Measurements from ENCODE around the gene EHF. TPM values are rescaled to one million over a fixed set of nuclear protein-coding genes. Genes with fewer than 3 reads are reported as not detected.

EHF gene
- total RNA-seq, 2 donors from 2014 or later = 0.50 TPM; not detected in 1

DNA sequence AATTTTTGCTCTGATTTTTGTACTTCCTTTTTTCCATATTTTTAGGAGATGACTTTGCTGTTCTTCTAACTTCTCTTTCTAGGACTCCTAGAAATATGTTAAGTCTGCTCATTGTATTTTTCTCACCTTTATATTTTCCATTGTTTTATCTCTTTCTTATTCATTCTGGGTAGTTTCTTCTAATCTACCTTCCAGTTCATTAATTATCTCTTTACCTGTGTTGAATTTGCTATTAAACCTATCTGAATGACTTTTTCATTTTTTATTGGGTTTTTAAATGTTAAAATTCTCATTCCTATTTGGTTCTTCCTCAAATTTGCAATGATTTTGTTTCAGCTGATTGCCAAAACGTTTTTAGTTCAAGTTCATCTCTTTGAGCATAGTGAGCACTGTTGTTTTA lies 27.8 kb upstream of the EHF start:
- Mint-ChIP-seq H3K4me3 (no peak overlapping the region), H3K9me3 (peaks cover 3% of the 10 kb centered on the region), H3K27ac (no peak overlapping the region), H3K4me1 (ENCODE audit: low read depth in 2 of 2) (no peaks in the 10 kb centered on the region), H3K36me3 (peaks cover 13% of the 10 kb centered on the region), H3K27me3 (peaks cover 28 to 62% of the 10 kb centered on the region in 2 donors)
- no peak for DNase-seq (ENCODE audit: low spot score)
- ATAC-seq = no peak

DNA sequence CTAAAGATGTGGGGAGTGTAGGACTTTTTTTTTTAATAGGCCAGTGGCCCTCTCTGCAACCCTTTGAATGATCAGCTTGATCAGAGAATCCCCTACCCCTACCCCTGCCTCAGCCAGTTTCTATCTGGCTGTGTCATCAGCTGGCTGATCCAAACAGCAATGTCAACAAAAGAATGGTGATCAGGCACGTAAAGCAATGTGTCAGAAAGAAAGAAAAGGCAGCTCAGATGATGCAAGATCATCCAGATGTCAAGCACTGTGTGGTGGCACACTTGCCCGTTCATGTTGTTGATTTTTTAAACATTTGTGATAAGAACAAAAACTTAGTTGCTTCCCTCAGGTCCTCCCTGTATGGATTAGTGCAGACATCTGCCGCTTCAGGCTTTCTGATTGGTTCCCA lies 26.3 kb upstream of the EHF start:
- H3K4me3 Mint-ChIP-seq = no peak overlapping the region
- no peak overlapping the region for H3K27ac Mint-ChIP-seq
- peaks cover 26 to 60% of the 10 kb centered on the region in 2 donors for H3K27me3 Mint-ChIP-seq
- peaks cover 5 to 7% of the 10 kb centered on the region in 2 donors for H3K4me1 Mint-ChIP-seq (ENCODE audit: low read depth in 2 of 2)
- DNase-seq (ENCODE audit: low spot score) = no peak
- peaks cover 3% of the 10 kb centered on the region for H3K9me3 Mint-ChIP-seq
- no peak for ATAC-seq
- H3K36me3 Mint-ChIP-seq = peaks cover 13% of the 10 kb centered on the region

DNA sequence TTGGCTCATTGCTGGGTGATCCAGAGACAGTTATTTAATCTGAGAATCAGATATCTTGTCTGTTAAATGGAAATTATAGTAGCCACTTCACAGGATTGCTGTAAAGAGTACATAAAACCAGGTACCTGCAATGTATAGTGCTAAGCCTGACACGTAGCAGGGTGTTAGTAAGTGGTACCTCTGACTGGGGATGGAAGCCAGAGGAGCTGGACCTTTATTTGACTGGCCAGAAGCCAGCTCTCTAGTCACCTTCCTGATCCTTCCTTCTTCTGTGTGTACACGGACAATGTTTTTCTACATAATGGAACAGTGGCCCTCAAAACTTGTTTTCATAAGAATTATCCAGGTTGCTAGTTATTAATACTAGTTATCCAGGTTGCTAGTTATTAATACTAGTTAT lies 25.5 kb upstream of the EHF start:
- Mint-ChIP-seq H3K27ac (no peak overlapping the region), H3K27me3 (peaks cover 32 to 62% of the 10 kb centered on the region in 2 donors), H3K4me1 (ENCODE audit: low read depth in 2 of 2) (peaks cover 9 to 15% of the 10 kb centered on the region in 2 donors), H3K4me3 (no peak overlapping the region), H3K36me3 (peaks cover 13% of the 10 kb centered on the region), H3K9me3 (peaks cover 3% of the 10 kb centered on the region)
- ATAC-seq (no peak), DNase-seq (ENCODE audit: low spot score) (no peak)

DNA sequence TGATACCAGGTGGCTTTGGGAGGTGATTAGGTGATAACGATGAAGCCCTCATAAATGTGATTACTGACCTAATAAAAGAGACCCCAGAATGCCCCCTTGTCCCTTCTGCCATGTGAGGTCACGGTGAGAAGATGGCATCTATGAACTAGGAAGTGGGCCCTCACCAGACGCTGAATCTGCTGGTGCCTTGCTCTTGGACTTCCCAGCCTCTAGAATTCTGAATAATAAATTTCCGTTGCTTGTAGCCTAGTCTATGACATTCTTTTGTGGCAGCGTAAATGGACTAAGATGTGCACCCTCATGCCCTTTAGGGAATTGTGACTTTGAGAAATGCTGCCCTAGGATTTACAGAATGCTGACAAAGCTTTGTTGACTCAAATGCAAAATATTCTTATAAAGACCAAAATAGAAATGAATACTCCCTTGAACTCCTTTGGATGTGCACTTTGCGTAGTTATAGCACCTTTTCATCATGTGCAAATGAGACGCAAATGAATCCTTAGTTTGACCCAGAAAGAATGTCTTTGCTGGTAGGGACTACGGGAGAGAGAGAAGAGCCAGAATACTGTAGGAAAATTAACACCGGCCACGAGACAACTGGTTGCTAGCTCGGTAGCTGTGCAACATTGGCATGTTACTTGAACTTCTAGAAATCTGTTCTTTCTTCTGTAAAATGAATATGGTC lies 24.8 kb upstream of the EHF start:
- peaks cover 3% of the 10 kb centered on the region for H3K9me3 Mint-ChIP-seq
- H3K4me3 Mint-ChIP-seq = no peak overlapping the region
- H3K36me3 Mint-ChIP-seq = peaks cover 13% of the 10 kb centered on the region
- ATAC-seq (no peak), DNase-seq (ENCODE audit: low spot score) (no peak)
- H3K27ac Mint-ChIP-seq = no peak overlapping the region
- peaks cover 30 to 59% of the 10 kb centered on the region in 2 donors for H3K27me3 Mint-ChIP-seq
- H3K4me1 Mint-ChIP-seq (ENCODE audit: low read depth in 2 of 2) = peaks cover 9 to 17% of the 10 kb centered on the region in 2 donors

DNA sequence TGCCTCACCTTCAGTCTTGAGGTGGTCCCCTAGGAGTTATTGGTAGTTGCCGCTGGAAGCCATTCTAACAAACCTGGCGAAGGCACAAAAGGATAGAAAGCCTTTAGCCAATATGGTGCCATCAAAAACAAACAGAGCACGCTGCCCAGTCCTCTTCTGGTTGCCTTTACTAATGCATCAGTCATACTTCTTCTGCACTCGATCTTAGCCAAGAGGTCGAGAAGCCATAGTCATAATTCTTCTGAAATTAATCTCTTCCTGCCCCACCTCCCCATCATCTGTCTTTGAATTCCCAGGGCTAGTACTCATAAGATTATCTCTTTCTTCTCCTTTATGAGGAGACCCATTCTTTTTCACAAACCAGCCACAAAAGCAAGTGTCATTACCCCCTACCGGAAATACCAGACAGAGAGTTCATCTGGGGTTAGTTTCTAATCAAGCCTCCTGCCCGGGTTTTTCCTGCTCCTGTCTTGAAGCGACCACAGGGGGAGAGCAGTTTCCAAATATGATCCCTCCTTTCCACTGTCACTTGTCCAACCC lies 21.4 kb upstream of the EHF start:
- DNase-seq (ENCODE audit: low spot score) (no peak), ATAC-seq (peak in 1 of 2 donors; percentile 48)
- H3K27ac Mint-ChIP-seq = no peak overlapping the region
- peaks cover 18 to 49% of the 10 kb centered on the region in 2 donors for H3K27me3 Mint-ChIP-seq
- peak overlapping the region; percentile 41 for H3K4me3 Mint-ChIP-seq
- no peaks in the 10 kb centered on the region for H3K36me3 Mint-ChIP-seq
- H3K4me1 Mint-ChIP-seq (ENCODE audit: low read depth in 2 of 2) = peaks cover 9 to 17% of the 10 kb centered on the region in 2 donors
- no peaks in the 10 kb centered on the region for H3K9me3 Mint-ChIP-seq

DNA sequence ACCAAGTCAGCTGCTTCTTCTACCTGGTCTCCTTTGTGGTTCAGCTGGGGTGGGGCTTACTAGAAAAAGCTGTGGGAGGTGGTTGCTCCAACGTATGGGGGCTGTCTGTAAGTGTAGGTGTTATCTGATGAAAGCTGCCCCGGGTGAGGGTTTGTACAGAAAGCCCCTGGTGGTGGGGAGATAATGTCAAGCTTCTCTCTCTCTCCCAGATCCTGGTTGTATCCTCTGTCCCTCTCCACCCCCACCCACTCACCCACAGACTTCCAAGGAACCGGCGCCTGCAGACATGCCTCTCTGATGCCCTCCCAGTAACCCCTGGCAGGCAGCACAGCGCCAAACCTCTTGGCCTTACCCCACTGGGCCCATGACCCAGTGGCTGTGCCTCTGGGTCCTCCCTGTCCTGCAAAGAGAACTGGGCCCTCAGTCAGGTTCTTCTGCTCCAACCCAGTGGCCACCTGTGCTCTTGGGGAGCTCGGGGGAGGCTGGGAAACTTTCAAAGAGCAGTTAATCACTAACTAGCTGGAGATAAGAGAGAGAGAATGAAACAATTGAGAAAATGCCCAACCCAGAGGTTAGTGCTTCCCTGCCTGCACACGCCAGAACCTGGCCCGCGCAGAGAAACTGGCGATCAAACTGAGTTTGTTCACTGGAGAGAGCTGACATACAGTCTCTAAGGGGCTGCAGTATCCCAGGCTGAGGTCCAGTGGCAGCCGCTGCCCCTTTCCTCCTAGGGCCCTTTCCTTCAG lies 20.4 kb upstream of the EHF start:
- H3K4me1 Mint-ChIP-seq (ENCODE audit: low read depth in 2 of 2) = peaks cover 9 to 17% of the 10 kb centered on the region in 2 donors
- H3K4me3 Mint-ChIP-seq = no peak overlapping the region
- no peaks in the 10 kb centered on the region for H3K9me3 Mint-ChIP-seq
- H3K27me3 Mint-ChIP-seq = peaks cover 18 to 47% of the 10 kb centered on the region in 2 donors
- H3K27ac Mint-ChIP-seq = no peak overlapping the region
- DNase-seq (ENCODE audit: low spot score) (no peak), ATAC-seq (no peak)
- H3K36me3 Mint-ChIP-seq = no peaks in the 10 kb centered on the region

DNA sequence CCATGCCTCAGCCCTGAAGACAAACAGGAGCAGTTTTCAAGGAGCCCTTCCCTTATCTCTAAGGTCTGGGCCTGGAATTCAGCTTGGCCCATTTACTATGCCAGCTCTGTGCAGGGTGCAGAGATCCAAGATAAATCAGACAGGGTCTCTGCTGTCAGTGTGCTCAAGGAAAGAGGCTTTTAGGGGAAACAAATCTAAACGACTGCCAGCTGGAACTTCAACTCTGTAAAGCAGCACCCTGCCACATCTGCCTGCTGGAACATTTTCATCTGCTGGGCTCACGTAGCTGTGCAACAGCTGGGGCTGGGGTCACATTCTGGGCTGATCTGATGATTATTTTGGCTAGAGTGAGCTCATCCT lies 19.8 kb upstream of the EHF start:
- no peak overlapping the region for H3K4me3 Mint-ChIP-seq
- DNase-seq (ENCODE audit: low spot score) (no peak), ATAC-seq (no peak)
- peaks cover 9 to 17% of the 10 kb centered on the region in 2 donors for H3K4me1 Mint-ChIP-seq (ENCODE audit: low read depth in 2 of 2)
- no peaks in the 10 kb centered on the region for H3K36me3 Mint-ChIP-seq
- no peak overlapping the region for H3K27ac Mint-ChIP-seq
- H3K27me3 Mint-ChIP-seq = peaks cover 23 to 47% of the 10 kb centered on the region in 2 donors
- H3K9me3 Mint-ChIP-seq = no peaks in the 10 kb centered on the region

DNA sequence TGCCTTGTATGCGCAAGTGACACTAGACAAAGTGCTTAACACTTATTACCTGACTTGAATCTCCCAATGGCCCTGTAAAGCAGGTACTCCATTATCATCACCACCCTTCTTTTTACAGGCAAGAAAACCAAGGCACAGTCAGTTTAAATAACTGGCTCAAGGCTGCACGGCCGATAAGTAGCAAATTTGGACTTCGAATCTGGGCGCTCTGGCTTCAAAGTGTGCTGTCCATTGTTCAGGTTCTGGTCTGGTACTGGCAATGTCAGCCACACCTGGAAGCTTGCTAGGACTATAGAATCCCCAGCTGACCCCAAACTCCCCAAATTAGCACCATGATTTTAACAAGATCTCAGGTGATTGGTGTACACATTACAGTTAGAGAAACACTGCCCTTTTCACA lies 19.3 kb upstream of the EHF start:
- Mint-ChIP-seq H3K4me3 (no peak overlapping the region), H3K27me3 (peaks cover 18 to 45% of the 10 kb centered on the region in 2 donors), H3K36me3 (no peaks in the 10 kb centered on the region), H3K4me1 (ENCODE audit: low read depth in 2 of 2) (peaks cover 9 to 17% of the 10 kb centered on the region in 2 donors), H3K9me3 (no peaks in the 10 kb centered on the region), H3K27ac (no peak overlapping the region)
- DNase-seq (ENCODE audit: low spot score) (no peak), ATAC-seq (no peak)

DNA sequence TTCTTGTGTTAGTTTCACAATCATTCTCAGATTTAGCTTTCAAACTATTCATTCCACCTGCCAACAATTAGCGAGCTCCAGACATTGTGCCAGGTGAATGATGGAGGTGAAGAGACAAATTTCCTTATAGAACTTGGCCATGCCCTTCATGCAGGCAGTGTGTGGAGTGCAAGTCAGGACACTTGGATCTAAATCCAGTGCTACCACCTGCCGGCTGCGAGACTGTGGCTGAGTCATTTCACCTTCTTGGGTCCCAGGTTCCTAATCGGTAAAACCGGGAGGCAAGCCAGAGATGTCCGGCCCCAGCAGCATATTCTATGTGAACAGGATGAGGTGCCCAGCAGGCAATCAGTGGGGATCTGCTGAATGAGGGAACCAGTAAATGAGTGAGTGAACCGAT lies 18.6 kb upstream of the EHF start:
- Mint-ChIP-seq H3K4me3 (no peak overlapping the region), H3K36me3 (no peaks in the 10 kb centered on the region), H3K4me1 (ENCODE audit: low read depth in 2 of 2) (peaks cover 9 to 17% of the 10 kb centered on the region in 2 donors), H3K9me3 (no peaks in the 10 kb centered on the region), H3K27me3 (peaks cover 17 to 38% of the 10 kb centered on the region in 2 donors), H3K27ac (no peak overlapping the region)
- no peak for ATAC-seq
- no peak for DNase-seq (ENCODE audit: low spot score)

DNA sequence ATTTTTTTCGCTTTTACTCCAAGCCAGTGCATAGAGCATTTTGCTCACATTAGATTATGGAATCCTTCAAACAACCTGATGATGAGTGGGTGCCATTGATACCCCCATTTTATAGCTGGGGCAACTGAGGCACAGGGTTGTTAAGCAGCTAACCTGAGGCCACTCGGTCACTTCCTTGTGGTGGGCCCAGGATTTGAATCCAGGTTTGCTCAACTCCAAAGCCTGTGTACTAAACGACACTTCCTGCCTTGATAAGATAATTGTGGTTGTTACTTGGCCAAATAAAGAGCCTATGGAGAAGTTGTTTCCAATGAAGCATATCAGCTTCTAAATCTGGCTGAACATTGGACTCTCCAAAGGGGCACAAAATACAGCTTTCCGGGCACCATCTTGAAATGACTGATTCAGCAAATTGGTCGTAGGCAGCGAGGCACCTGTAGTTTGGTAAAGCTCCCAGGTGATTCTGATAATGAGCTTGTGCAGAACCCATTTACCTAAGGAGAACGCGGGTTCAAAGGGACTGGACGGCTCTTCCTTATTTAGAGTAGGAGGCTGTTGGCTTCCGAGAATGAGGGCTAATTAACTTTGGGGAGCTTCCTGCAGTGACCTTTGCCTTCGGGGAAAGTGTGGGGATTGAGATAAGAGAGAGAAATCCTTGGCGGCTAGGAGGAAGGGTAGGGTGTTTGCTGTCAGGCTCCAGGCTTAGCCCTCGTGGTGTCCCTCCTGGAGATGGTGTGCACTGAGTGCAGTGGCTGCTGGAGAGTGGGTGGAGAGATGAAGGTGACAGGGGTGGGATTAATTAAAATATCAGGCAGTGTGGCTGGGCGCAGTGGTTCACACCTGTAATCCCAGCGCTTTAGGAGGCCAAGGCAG lies 17.5 kb upstream of the EHF start:
- H3K36me3 Mint-ChIP-seq = no peaks in the 10 kb centered on the region
- DNase-seq (ENCODE audit: low spot score) (no peak), ATAC-seq (no peak)
- H3K9me3 Mint-ChIP-seq = no peaks in the 10 kb centered on the region
- no peak overlapping the region for H3K4me3 Mint-ChIP-seq
- H3K4me1 Mint-ChIP-seq (ENCODE audit: low read depth in 2 of 2) = peaks cover 9 to 17% of the 10 kb centered on the region in 2 donors
- peaks cover 20 to 40% of the 10 kb centered on the region in 2 donors for H3K27me3 Mint-ChIP-seq
- H3K27ac Mint-ChIP-seq = no peak overlapping the region

DNA sequence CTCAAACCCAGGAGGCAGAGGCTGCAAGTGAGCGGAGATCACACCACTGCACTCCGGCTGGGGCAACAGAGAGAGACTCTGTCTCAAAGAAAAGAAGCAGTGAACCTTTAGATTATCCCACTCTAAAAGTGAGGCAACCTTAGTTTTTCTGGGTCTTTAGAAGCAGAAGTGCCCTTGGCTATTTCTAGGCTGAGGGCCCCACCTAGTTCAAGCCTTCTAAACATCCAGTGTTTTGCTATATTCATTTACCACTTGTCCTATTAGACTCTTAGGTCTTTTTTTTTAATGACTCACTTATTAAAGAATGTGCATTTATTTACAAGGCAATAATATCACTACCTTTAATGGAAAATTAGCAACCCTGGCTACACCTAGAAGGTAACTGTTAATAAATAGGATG lies 16.7 kb upstream of the EHF start:
- Mint-ChIP-seq H3K4me3 (no peak overlapping the region), H3K36me3 (no peaks in the 10 kb centered on the region), H3K9me3 (no peaks in the 10 kb centered on the region), H3K27ac (no peak overlapping the region), H3K4me1 (ENCODE audit: low read depth in 2 of 2) (peaks cover 8 to 15% of the 10 kb centered on the region in 2 donors), H3K27me3 (peaks cover 26 to 47% of the 10 kb centered on the region in 2 donors)
- ATAC-seq (no peak), DNase-seq (ENCODE audit: low spot score) (no peak)

DNA sequence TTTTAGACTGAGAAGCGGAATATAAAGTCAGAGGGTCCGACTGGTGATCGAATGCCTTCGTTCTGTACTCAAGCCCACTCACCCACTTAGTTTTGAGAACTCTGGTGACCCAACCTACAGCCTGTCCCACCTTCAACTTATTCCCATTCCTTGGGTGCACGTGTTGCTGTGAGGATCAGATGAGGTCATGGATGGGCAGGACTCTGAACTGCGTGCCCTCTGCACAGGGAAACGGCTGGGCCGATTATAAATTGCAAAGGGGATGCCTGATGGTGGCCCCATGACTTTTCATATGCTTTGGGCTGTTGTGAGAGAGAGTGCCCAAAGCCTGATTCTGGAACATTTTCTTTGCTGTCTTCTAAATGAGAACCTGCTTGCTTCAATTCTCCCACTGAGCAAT lies 16.0 kb upstream of the EHF start:
- Mint-ChIP-seq H3K4me3 (no peak overlapping the region), H3K27ac (no peak overlapping the region), H3K4me1 (ENCODE audit: low read depth in 2 of 2) (peaks cover under 1 to 7% of the 10 kb centered on the region in 2 donors), H3K36me3 (no peaks in the 10 kb centered on the region), H3K9me3 (no peaks in the 10 kb centered on the region), H3K27me3 (peaks cover 27 to 43% of the 10 kb centered on the region in 2 donors)
- DNase-seq (ENCODE audit: low spot score) (no peak), ATAC-seq (no peak)

DNA sequence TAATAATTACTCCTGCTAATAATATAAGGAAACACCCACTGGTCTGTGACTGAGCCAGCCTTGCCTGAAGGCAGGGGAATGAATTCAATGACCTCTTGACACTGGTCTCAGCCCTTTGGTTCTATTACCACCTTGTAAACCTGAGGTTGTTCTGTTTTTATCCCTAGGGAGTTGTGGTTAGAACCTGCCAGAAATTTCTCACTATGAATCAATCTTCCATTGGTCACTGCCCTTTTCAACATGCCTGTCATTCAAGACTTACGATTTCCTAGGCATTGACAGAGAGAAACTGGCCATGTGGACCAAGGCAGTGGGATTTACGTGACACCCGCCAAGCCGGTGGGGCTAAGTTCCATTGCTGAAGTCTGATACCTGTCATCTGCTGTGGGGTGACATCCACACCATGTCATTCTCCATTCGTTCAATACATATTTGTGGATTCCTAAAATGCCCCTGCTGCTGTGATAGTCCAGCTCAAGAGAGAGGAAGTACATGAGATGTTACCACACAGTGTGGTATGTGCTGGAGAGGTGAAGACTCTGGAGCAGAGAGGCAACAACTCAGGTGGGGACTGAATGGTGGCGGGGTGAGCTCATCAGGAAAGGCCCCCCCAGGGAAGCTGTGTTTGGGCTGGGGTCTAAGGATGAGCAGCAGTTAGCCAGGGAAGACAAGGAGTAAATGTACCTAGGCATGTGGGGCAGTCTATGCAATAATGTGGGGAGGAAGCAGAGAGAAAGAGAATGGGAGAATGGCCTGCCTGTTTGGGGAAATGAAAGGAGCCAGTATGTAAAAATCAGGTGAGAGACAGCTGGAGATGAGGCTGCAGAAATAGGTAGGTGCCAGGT lies 15.2 kb upstream of the EHF start:
- Mint-ChIP-seq H3K36me3 (no peaks in the 10 kb centered on the region), H3K27ac (no peak overlapping the region), H3K27me3 (peaks cover 27 to 43% of the 10 kb centered on the region in 2 donors), H3K9me3 (no peaks in the 10 kb centered on the region), H3K4me1 (ENCODE audit: low read depth in 2 of 2) (no peaks in the 10 kb centered on the region), H3K4me3 (no peak overlapping the region)
- no peak for ATAC-seq
- no peak for DNase-seq (ENCODE audit: low spot score)
